CD4-positive, alpha-beta T cell treated with Interferon alpha-2 for 1 hour (primary cell): Measurements from ENCODE around the gene DCLRE1B.

Experiments used
- DNase-seq, 2 donors: peaks; one replicate each; pipeline ENCODE4 v3.0.0-alpha.2; 2020 to 2022

The DCLRE1B gene

DNA sequence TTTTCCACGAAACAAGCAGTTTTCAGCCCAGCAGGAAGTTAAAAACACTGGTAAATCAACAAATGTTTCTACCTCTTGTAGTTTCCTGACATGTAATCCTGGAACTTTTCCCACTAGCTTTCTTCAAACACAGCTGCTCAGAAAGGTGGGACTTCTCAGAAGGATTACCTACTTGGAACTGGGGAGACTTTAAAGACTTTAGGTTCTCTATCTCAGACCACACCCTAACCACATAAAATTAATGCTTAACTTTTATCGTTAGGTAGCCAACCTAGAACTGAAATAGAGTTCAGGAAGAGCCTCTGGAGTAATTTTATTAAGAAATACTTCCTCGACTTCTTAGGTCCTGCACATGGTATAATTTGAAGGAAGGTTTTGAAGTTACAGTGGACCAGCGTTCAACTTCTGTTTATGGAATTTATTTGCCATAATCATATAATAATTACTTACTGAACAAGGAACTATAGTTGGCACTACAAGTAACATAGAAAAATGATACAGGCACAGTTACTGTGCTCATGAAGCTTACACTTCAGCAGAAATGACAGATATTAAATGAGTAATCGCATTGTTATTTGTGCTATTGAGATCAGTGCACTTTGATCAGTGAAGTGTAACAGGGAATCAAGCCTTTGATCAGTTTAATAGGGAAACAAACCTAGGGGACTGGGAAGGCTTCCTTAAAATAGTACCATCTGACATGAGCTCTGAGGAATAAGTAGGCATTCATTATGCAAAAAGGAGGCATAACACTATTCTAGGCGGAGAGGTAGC, 17.5 kb upstream of the DCLRE1B start, which contains the start of gene BCL2L15:
Gene BCL2L15 (minus strand): TSS at position 180 of the 774 bp plus-strand sequence. CDS start 206 bp downstream, outside the sequence.
- DNase-seq: no peak

DNA sequence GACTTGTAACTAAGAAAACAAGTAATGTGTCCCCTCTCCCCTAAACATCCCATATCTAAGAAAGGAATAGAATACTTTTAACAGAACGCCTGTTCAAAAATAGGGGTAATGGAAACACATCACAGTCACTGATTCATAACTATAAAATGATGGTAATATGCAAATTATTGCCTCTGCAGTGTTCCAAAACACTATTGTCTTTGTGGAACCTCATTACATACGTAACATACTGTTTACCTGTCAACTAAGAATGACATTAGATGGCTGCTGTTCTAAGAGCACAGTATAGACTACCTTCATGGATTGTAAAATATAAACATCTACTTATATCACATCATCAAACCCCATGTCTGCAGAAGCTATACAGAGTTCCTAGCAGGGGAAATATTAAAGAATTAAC, 14.3 kb upstream of the DCLRE1B start:
- DNase-seq: no peak

- no peak for DNase-seq
Measured at GRCh38 chr1:113891631-113892220, 13.4 kb upstream of the DCLRE1B start.

DNA sequence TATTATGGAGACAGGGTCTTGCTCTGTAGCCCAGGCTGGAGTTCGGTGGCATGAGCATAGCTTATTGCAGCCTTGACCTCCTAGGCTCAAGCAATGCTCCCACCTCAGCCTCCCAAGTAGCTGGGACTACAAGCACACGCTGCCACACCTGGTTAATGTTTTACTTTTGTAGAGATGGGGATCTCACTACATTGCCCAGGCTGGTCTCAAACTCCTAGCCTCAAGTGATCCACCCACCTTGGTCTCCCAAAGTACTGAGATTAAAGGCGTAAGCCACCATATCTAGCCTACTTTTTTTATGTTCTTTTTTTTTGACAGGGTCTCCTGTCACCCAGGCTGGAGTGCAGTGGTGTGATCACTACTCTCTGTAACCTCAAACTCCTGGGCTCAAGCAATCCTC, 11.9 kb upstream of the DCLRE1B start:
- no peak for DNase-seq

- no peak for DNase-seq
Measured at GRCh38 chr1:113895098-113895497, 10.0 kb upstream of the DCLRE1B start.

GRCh38 chr1:113895961-113896360, 9.2 kb upstream of the DCLRE1B start:
- no peak for DNase-seq

DNA sequence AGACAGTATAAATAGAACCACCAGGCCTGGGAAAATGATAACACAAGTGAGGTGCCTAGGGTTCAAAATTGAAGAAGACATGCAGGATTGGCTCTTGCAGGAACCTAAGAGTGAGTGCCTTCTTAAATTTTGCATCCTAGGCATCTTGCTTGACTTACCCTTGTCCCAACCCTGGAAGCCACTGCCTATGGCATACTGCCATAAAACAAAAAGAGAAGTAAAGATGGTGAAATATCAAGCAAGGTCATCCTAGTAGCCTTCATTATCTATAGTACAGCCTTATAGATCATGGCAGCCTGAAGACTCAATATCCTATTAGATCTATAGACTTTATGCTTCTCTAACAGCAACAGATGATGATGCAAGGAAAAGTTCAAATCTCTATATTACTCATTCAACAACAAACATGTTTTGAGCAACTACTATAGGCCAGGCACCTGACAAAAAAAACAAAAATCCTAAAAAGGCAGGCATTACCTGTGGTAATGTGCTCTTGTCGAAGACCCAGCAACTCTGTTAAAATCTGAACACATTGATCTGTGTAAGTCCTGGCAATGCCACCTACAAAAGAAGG, 6.8 kb upstream of the DCLRE1B start:
- DNase-seq: no peak

- DNase-seq: no peak
Measured at GRCh38 chr1:113899111-113899510, 6.0 kb upstream of the DCLRE1B start.

DNA sequence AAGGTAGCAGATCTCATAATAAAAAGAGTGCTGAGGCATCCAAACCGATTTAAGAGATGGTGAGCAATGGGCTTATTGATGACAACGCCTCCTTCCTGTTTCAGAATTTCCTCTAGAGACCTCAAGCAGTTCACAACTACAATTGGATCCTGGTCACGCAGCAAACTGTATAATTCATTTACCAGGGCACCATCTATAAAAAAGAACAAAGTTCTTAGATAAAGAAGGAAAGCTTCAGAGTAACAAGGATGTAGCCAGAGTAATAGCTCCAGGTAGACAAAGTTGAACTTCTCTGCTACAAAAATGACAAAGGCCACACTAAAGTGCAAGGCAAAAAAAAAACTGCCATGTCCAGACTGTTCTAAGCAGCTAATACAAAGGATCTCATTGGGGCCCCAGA, 3.9 kb upstream of the DCLRE1B start:
- no peak for DNase-seq

DNA sequence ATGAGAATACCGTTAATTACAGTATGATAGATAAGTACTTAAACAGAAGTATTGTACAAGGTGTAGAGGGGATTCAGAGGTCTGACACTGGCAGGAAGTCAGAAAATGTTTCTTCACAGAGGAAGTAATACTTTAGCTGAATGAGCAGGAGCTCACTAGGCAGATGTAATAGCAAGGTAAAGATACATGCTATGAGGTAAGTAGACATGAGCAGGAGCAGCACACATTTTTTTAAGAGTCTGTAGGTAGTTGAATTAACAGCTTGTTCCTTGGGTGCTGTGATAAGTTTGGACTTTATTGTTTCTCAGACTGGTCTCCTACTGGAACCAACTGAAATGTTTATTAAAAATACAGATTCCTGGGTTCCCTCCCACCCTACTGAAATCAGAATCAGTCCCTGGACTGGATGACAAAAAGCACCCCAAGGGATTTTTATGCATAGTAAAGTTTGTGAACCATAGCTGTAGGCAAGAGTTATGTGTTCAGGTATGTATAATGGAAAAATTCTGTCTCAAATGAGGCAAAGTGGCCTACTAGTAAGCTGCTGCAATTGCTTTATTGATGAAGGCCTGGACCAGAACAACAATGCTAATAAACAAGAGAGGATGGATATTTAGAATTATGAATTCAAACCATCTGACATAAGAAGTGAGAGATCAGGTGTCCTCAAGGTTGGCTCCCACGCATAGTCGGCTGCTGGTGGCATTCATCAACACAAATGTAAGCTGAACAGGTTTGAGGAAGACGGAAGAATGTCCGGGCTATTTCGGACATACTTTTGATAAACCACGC, 1.4 kb upstream of the DCLRE1B start:
- peak; percentile 2 to 34 for DNase-seq

DNA sequence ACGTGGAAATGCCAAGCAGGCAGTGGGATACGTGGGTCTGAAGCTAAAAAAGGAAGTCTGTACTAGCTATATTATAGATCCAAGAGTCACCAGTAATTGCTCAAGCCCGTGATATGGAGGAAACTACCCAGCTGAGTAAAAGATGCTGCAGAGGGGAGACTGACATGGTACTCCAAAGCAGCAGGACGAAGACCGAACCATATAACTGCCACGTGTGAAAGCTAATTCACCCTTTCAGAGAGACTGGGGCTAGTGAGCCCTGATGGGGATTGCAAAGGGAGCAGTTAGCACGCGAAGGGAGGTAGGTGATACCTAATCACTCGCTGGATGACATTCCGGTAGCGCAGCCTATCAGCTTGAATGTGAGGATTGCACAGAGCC, 843 bp upstream of the DCLRE1B start:
- no peak for DNase-seq

GRCh38 chr1:113905435-113905861, 322 bp downstream of the DCLRE1B start:
- peak in 1 of 2 donors; percentile 6 for DNase-seq

DNA sequence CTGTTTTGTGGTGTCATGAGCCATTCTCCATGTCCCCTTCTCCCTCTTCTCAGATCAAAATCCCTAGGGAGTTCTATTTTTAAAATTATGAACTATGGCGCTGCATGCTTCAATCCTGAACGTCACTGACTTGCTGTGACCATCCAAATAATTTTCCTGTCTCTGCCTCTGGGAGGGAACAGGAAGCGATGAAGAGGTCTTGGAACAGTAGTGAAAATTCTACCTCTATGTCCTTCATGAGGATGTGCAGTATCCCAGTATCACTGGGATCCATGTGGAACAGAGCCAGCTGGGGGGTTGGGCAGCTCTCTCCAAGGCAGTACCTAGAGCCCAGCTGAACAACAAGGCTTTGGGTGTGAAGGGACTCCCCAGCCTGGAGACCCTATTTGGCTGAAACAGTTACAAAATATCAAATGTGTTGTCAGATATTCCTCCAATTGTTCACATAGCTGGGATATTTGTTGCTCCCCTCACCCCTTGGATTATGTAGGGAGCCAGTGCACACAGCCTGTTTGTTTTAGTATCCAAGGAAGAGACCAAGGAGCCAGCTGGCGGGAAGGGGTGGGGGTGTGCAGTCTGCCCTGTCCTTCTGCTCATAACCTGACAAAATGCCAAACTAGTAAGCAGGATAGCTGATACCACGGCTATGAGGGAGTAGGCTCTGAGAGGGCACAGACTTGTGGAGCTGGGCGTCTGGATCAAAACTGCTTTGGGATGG, 7.6 kb downstream of the DCLRE1B start:
- no peak for DNase-seq

DNA sequence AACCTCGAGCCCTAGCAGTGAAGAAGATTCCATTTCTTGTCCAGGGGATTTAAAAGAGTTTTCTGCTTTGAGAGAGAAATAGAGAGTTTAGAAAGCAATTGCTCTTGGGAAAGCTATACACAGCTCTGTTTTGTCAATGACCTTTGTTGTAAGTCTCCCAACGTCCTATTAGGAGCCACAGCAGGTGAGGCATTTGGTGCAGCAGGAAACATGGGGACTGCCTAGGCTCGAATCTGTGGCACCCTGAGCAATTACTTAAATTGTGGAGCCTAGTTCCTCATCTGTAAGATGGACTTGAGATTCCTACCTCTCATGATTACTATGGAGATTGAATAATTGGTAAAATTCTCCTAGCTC, 8.2 kb downstream of the DCLRE1B start:
- no peak for DNase-seq

- DNase-seq: no peak
Measured at GRCh38 chr1:113913887-113914664, 8.9 kb downstream of the DCLRE1B start.

DNA sequence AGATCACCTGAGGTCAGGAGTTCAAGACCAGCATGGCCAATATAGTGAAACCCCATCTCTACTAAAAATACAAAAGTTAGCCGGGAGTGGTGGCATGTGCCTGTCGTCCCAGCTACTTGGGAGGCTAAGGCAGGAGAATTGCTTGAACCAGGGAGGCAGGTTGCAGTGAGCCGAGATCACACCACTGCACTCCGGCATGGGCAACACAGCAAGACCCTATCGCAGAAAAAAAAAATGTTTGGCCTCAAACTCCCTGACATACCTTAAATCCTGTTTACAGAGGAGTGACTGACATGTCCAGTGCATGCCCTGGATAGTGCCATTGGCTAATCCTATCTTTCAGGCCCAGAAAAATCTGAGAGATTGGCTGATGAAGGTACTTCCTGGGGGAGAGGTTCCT, 11.8 kb downstream of the DCLRE1B start:
- DNase-seq: no peak

DNA sequence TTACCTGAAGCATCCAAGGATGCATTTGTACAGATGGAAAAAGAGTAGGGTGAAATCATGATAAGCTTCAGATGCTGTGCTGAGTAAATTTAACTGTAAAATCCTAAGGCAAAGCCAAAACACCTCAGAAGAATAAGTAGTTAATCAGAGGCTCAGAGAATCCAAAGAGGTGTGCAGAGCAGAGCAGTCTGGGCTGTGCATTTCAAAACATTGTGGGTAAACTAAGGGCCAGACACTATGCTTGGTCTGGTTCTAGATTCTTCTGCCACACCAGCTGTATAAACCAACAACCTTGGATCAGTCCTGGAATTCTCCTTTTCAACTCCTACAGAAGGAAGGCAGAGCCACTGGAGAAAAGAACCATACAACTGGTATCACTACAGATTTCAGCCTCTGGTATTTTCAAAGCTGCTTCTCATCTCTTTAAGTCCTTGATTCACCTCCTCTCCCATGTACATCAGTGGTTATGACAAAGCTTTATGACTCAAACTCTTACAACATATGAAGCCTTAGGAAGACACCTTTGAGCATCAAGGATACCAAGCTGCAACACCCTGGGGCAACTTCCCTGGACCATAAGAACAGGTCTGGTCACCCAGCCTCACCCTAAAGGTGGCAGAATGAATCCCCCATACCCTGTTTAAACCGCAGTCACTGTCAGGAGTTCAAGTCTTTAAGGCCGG, 12.4 kb downstream of the DCLRE1B start:
- DNase-seq: no peak

DNA sequence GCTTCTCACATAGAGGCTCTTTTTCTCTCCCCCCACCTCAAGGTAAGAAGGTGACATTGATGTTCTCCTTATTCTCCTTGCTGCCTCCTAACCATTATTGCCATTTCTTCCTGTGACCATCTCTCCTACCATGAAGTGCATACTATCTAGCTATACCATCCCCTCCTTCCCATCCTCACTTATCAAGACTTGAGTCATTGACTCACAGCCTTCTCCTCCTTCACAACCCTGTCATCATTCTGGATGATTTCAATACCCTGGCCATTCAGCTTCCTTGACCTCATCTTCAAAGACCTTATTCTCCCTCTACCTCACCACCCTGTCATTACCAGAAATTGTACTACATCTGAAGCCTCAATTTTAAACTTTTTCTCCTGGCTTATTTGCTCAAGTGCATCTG, 13.1 kb downstream of the DCLRE1B start:
- no peak for DNase-seq

GRCh38 chr1:113922957-113923356, 17.8 kb downstream of the DCLRE1B start:
- DNase-seq: no peak

GRCh38 chr1:113924473-113924872, 19.3 kb downstream of the DCLRE1B start:
- no peak for DNase-seq

DNA sequence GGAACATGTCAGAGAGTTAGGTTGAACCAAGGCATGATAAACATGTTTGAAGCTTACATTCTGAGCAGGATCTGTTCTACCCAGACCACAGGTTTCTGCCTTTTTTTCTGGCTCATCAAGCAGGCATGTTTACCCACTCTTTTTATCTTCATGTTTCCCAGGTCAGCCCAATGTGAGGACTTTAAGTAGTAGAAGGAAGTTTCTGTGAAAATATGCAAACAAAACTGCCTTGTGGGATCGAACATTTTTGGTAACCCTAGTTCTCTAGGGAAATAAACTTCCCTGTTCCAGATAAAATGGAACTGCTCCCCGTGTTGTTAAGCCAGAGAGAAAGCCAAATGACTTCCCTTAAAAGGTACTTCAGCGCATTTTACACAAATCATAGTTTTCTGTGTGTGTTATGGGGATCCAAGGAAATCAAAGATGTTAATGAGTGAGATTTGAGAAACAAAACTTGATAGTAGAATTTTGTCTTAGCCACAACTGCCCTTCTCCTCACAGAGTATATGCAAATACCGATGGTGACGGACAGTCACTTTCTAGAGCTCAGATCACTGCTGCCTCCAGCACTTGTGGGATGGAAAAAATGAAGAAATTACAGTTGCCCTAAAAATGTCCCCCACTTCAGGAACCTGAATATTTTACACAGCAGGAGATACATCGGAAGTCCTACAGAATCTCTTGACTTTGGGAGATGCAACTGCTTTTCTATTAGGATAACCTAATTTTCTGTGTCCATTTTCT, 23.2 kb downstream of the DCLRE1B start:
- no peak for DNase-seq
